Kidney (tissue), 14 donors: Measurements from ENCODE around the gene NTRK2. TPM values are rescaled to one million over a fixed set of nuclear protein-coding genes. Genes with fewer than 3 reads are reported as not detected.

ENCODE experiments used
- DNase-seq, 5 donors: peaks; one replicate each; pipeline ENCODE4 v3.0.0-alpha.2; 2013 to 2020
- FAIRE-seq: peaks from 2 replicates; lab custom pipeline; 2012; peaks lifted over from hg19 to GRCh38; lab: Jason Lieb, UNC
- H3K27ac ChIP-seq, 2 donors: one replicate each; pipeline ENCODE4 v1.7.0; 2013; ENCODE audit warnings: low read depth in 2 of 2, low read length in 2 of 2, inconsistent platforms in 1 of 2
- H3K27me3 ChIP-seq: one replicate; pipeline ENCODE4 v1.7.1; 2013; ENCODE audit warnings: low read length, inconsistent platforms; ENCODE audit not compliant: control insufficient read depth, insufficient read depth
- H3K36me3 ChIP-seq, 3 donors: one replicate each; pipeline versions ENCODE4 v1.7.0 to v1.7.1; 2013; ENCODE audit warnings: low read length in 3 of 3, control low read depth in 1 of 3, inconsistent platforms in 1 of 3; ENCODE audit not compliant: insufficient read depth in 3 of 3, control insufficient read depth in 2 of 3
- H3K4me1 ChIP-seq, 3 donors: one replicate each; pipeline versions ENCODE4 v1.7.0 to v1.7.1; 2013; ENCODE audit warnings: low read length in 3 of 3, inconsistent platforms in 1 of 3, low read depth in 1 of 3; ENCODE audit not compliant: control insufficient read depth in 2 of 3, insufficient read depth in 2 of 3
- H3K4me3 ChIP-seq, 3 donors: one replicate each; pipeline versions ENCODE4 v1.7.0 to v1.8.1; 2013; ENCODE audit warnings: low read length in 3 of 3, control low read depth in 1 of 3, inconsistent platforms in 1 of 3
- H3K9ac ChIP-seq, 3 donors: one replicate each; pipeline versions ENCODE4 v1.7.0 to v1.7.1; 2013; ENCODE audit warnings: low read length in 3 of 3, control low read depth in 1 of 3, inconsistent platforms in 1 of 3
- H3K9me3 ChIP-seq, 3 donors: one replicate each; pipeline versions ENCODE4 v1.7.0 to v1.7.1; 2013; ENCODE audit warnings: low read length in 3 of 3, control low read depth in 1 of 3, inconsistent platforms in 1 of 3; ENCODE audit not compliant: control insufficient read depth in 2 of 3, insufficient read depth in 1 of 3
- intact Hi-C: fragments of 100-400 bp; cut with DNase I; formaldehyde crosslinking; loops from one replicate; pipeline ENCODE4 v1.11.1; 2022
- polyA plus RNA-seq: library from polyadenylated mRNA; stranded (reverse); fragments of 350-450 nt; fragmentation: Illumina TruSeq; extraction: RNeasy Lipid Tissue Mini Kit (QIAGEN cat#74804); gene quantifications from one replicate; pipeline ENCODE4 v1.2.3, GENCODE V29; 2014; ENCODE audit warnings: low read depth, low replicate concordance; ENCODE audit not compliant: insufficient read depth
- total RNA-seq: library from RNA; stranded (reverse); fragmentation: NEBNext Ultra II Directional; extraction: Animal tissue kit (Norgen Biotek cat#: 25700); gene quantifications from one replicate; pipeline ENCODE4 v1.2.1, GENCODE V29; 2021
- TF ChIP-seq, protein P1 (sequence below): IDR thresholded peaks from 3 replicates; pipeline ENCODE4 v1.5.1; 2012; ENCODE audit warnings: mild to moderate bottlenecking, moderate library complexity, borderline replicate concordance; ENCODE audit not compliant: insufficient read depth; ENCODE audit errors: extremely low read depth
- donor health status: control.
- donor health status: control.
- donor health status: control.
- donor health status: control.
- donor health status: control.
- donor health status: DM: yes; HTN: yes; CAD: no.
- donor health status: Normal renal cell carcinoma (clear cell type).

NTRK2 gene
- total and polyA plus RNA-seq, 2 donors from 2014 or later: 20.0 to 41.2 TPM

DNA sequence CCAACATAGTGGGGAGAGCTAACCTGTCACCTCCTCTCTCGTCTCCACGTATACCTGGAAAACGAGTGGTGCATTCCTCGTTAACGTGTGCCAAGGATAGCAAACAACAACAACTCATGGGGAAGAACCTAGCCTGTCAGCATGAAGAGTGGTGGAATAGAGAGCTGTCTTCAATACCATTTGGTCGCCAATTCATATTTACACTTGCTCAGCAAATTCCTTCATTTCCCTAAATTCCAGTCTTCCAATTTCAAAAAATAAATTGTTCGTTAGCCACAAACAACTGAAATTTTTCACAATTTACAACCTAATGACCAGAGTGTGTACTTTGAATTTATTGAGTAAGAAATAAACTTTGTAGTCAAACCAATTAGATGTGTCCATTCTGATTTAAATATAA, 344.8 kb downstream of the NTRK2 start:
- no peak overlapping the region for H3K27ac ChIP-seq
- TF ChIP-seq, protein P1, sequence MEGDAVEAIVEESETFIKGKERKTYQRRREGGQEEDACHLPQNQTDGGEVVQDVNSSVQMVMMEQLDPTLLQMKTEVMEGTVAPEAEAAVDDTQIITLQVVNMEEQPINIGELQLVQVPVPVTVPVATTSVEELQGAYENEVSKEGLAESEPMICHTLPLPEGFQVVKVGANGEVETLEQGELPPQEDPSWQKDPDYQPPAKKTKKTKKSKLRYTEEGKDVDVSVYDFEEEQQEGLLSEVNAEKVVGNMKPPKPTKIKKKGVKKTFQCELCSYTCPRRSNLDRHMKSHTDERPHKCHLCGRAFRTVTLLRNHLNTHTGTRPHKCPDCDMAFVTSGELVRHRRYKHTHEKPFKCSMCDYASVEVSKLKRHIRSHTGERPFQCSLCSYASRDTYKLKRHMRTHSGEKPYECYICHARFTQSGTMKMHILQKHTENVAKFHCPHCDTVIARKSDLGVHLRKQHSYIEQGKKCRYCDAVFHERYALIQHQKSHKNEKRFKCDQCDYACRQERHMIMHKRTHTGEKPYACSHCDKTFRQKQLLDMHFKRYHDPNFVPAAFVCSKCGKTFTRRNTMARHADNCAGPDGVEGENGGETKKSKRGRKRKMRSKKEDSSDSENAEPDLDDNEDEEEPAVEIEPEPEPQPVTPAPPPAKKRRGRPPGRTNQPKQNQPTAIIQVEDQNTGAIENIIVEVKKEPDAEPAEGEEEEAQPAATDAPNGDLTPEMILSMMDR: no peak
- peaks cover 0 to 4% (median 0%) of the 10 kb centered on the region in 3 donors for H3K4me1 ChIP-seq
- DNase-seq: no peak
- FAIRE-seq: no peak
- intact Hi-C loops: no loop called here
- no peaks in the 10 kb centered on the region for H3K9me3 ChIP-seq
- no peaks in the 10 kb centered on the region for H3K36me3 ChIP-seq
- H3K9ac ChIP-seq: no peak overlapping the region
- no peak overlapping the region for H3K4me3 ChIP-seq
- no peaks in the 10 kb centered on the region for H3K27me3 ChIP-seq

DNA sequence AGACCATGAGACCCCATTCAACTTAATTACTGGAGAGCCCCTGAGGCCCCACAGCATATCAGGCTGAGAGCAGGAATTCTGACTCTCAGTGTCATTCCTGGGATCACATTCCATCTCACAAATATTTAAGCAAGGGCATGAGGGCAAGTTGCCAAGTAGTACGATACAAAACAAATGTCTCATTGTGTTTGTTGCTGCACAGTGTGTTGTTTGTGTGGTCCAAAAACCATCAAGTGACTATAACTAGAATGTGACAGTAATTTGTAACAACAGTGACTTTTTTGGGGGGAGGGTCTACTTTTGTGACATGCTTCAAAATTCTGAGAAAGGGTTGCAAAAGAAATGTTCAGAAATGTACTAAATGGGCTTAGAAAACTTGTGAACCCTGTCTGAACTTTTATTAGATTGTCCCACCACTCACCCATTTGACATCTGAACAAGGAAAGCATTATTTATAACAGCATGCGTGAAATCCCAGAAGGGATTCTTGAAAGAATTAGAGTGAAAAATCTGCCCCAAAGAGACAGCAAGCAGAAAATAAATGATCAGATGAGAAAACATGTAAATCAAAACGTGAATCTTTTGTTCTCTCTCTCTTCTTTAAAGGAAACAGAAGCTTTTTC, 347.0 kb downstream of the NTRK2 start:
- DNase-seq (peak in 3 of 5 donors; percentile 43 to 89 (median 80)), FAIRE-seq (no peak)
- Histone ChIP-seq H3K36me3 (no peaks in the 10 kb centered on the region), H3K9me3 (no peaks in the 10 kb centered on the region), H3K27me3 (no peaks in the 10 kb centered on the region), H3K4me3 (no peak overlapping the region), H3K4me1 (peaks cover 0 to 4% (median 0%) of the 10 kb centered on the region in 3 donors), H3K27ac (no peak overlapping the region), H3K9ac (no peak overlapping the region)
- intact Hi-C loops: no loop called here
- TF ChIP-seq, protein P1: no peak

GRCh38 chr9:85020791-85021190, 351.3 kb downstream of the NTRK2 start:
- FAIRE-seq (no peak), DNase-seq (no peak)
- Histone ChIP-seq H3K36me3 (no peaks in the 10 kb centered on the region), H3K4me1 (peaks cover 0 to 2% (median 0%) of the 10 kb centered on the region in 3 donors), H3K9me3 (no peaks in the 10 kb centered on the region), H3K4me3 (no peak overlapping the region), H3K9ac (no peak overlapping the region), H3K27me3 (no peaks in the 10 kb centered on the region), H3K27ac (no peak overlapping the region)
- intact Hi-C loops: no loop called here
- TF ChIP-seq, protein P1: no peak
